Measurements from ENCODE around the gene USP15.
A peak's percentile ranks its signal among the peaks of the same experiment; 100 is the strongest.

USP15 gene

DNA sequence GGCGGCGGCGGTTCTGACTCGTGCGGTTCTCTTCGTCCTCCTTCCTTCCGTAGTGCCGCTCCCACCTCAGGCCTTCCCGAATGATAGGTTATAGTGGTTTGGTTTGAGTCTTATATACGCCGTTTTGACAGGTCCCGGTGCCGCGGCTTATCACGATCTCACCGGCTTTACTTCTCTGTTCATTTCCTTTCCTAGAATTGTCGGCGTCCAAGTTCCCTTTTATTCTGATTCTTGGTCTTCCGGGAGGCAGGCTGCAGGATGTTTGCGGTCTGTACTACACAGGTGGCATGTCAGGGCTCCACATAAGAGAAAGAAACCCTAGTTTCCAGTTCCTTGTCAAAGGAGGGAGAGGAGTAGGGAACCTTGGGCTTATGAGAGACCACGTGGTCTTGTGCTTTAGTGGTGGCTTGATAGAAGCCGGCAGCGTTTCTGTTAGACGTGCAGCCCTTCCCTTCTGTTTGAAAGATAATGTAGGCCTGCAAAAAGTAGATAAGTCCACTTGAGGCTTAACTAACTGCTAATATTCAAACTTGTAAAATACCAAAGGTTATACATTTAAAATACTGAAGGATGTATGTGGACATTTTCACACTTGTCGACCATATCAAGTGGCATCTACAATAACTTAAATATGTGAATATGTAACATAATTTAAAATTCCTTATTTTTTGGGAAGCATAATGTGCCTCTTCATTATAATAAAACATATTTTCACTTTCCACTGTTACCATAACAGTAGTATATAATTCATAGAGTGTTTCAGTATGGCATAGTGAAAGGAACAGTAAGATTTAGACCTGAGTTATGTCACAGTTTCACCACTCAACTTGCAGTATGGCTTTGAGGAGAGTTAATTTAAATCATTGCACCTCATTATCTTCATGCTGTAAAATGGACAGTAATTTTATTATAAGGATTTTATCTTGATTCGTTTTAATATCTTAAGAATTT lies 804 bp downstream of the USP15 start:
- Histone ChIP-seq H3K27ac (peak overlapping the region; percentile 84), H3K9me3 (ENCODE audit: low read depth, low read length) (no peaks in the 10 kb centered on the region), H3K36me3 (ENCODE audit: insufficient read depth, low read length) (peaks cover 21% of the 10 kb centered on the region; the same call in 1 of the 2 replicates), H3K4me3 (peak overlapping the region; percentile 78), H3K9ac (ENCODE audit: insufficient read length) (peak overlapping the region; percentile 77)
- TF ChIP-seq EZH2 (IDR thresholded peaks at IDR 0.05) (no peak), FOXP2 (optimal IDR thresholded peaks at IDR 0.05; ENCODE audit: control extremely low read depth, extremely low read length, insufficient read depth) (no peak), POLR2AphosphoS5 (IDR thresholded peaks at IDR 0.05; ENCODE audit: borderline replicate concordance, low read depth, low read length) (no peak)
- DNase-seq (ENCODE audit: low read depth, low spot score) = no peak

DNA sequence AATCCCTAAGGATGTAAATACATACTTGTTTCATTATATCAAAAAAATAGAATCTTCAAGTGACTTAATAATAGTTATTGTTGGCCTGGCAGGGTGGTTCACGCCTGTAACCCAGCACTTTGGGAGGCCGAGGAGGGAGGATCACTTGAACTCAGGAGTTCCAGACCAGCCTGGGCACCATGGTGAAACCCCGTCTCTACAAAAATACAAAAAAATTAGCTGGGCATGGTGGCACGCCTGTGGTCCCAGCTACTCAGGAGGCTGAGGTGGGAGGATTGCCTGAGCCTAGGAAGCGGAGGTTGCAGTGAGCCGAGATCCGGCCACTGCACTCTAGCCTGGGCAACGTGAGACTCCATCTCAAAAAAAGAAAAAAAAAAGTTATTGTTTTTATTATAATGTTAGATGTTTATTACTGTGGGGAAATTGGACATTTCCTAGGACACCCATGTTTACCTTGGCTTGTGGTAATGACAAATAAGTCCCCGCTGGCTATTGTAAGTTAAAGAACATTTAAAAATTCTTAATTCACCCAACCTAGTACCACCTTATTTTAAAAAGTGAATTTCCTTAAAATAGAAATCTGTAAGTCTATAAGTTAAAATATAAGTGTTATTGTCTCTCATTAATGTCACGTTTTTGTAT lies 1.8 kb downstream of the USP15 start:
- no peak for DNase-seq (ENCODE audit: low read depth, low spot score)
- TF ChIP-seq POLR2AphosphoS5 (IDR thresholded peaks at IDR 0.05; ENCODE audit: borderline replicate concordance, low read depth, low read length) (no peak), EZH2 (IDR thresholded peaks at IDR 0.05) (no peak), FOXP2 (optimal IDR thresholded peaks at IDR 0.05; ENCODE audit: control extremely low read depth, extremely low read length, insufficient read depth) (no peak)
- Histone ChIP-seq H3K9ac (ENCODE audit: insufficient read length) (peak overlapping the region; percentile 77), H3K9me3 (ENCODE audit: low read depth, low read length) (no peaks in the 10 kb centered on the region), H3K36me3 (ENCODE audit: insufficient read depth, low read length) (peaks cover 21% of the 10 kb centered on the region; the same call in 1 of the 2 replicates), H3K27ac (no peak overlapping the region), H3K4me3 (peak overlapping the region; percentile 78)

DNA sequence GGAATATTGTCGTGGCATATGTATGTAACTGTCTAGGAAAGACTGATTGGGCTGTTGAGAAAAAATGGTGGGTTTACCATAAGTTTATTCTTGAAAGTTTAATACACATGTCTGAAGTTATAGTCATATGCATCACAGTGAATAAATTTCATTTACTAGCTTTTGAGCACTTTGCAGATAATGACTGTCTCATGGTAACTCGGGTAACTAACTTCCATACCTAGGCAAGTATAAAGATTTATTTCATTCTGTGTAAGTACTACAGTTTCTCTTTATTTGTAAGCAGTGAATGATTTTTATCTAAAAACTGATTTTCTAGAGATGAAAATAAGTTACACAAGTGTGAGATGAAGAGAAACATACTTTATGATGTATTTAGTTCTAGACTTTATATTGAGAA lies 3.0 kb downstream of the USP15 start:
- Histone ChIP-seq H3K9me3 (ENCODE audit: low read depth, low read length) (no peaks in the 10 kb centered on the region), H3K9ac (ENCODE audit: insufficient read length) (no peak overlapping the region), H3K36me3 (ENCODE audit: insufficient read depth, low read length) (peaks cover 21% of the 10 kb centered on the region; the same call in 1 of the 2 replicates), H3K4me3 (no peak overlapping the region), H3K27ac (no peak overlapping the region)
- DNase-seq (ENCODE audit: low read depth, low spot score) = no peak
- no peak for TF ChIP-seq EZH2 (IDR thresholded peaks at IDR 0.05)
- TF ChIP-seq POLR2AphosphoS5 (IDR thresholded peaks at IDR 0.05; ENCODE audit: borderline replicate concordance, low read depth, low read length) = no peak
- TF ChIP-seq FOXP2 (optimal IDR thresholded peaks at IDR 0.05; ENCODE audit: control extremely low read depth, extremely low read length, insufficient read depth) = no peak

DNA sequence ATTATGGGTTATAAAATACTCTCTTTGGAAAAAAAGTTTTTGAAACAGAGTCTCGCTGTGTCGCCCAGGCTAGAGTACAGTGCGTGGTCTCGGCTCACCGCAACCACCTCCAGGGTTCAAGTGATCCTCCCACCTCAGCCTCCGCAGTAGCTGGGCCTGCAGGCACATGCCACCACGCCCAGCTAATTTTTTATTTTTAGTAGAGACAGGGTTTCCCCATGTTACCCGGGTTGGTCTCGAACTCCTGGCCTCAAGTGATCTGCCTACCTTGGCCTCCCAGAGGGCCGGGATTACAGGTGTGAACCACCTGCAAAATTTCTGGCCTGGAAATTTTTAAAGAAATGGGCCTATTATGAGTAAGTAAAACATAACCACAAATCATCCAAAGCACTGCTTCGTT lies 3.8 kb downstream of the USP15 start:
- H3K36me3 ChIP-seq (ENCODE audit: insufficient read depth, low read length) = peaks cover 21% of the 10 kb centered on the region; the same call in 1 of the 2 replicates
- TF ChIP-seq EZH2 (IDR thresholded peaks at IDR 0.05) = no peak
- TF ChIP-seq POLR2AphosphoS5 (IDR thresholded peaks at IDR 0.05; ENCODE audit: borderline replicate concordance, low read depth, low read length) = no peak
- no peak for TF ChIP-seq FOXP2 (optimal IDR thresholded peaks at IDR 0.05; ENCODE audit: control extremely low read depth, extremely low read length, insufficient read depth)
- H3K27ac ChIP-seq = no peak overlapping the region
- no peaks in the 10 kb centered on the region for H3K9me3 ChIP-seq (ENCODE audit: low read depth, low read length)
- no peak for DNase-seq (ENCODE audit: low read depth, low spot score)
- H3K9ac ChIP-seq (ENCODE audit: insufficient read length) = no peak overlapping the region
- H3K4me3 ChIP-seq = no peak overlapping the region

DNA sequence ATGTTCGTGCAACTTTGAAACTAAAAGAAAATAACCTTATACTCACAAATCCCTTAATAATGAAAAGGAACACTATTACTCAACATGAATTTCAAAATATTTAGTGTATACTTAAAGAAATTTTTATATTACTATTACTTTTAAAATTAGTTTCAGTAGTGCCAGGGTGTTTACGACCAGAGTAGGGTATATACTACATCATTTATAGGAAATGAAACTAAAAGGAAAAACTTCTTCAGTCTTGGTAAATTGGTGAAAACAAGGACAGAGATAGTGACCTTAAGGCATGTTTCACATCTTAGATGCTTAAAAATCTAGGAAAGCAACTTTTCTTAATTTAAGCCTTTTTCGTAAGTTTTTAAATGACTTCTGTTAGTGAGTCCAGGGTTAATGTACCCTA lies 4.5 kb downstream of the USP15 start:
- Histone ChIP-seq H3K4me3 (no peak overlapping the region), H3K27ac (no peak overlapping the region), H3K9me3 (ENCODE audit: low read depth, low read length) (no peaks in the 10 kb centered on the region), H3K36me3 (ENCODE audit: insufficient read depth, low read length) (peaks cover 26% of the 10 kb centered on the region), H3K9ac (ENCODE audit: insufficient read length) (no peak overlapping the region)
- no peak for DNase-seq (ENCODE audit: low read depth, low spot score)
- TF ChIP-seq EZH2 (IDR thresholded peaks at IDR 0.05) (no peak), FOXP2 (optimal IDR thresholded peaks at IDR 0.05; ENCODE audit: control extremely low read depth, extremely low read length, insufficient read depth) (no peak), POLR2AphosphoS5 (IDR thresholded peaks at IDR 0.05; ENCODE audit: borderline replicate concordance, low read depth, low read length) (no peak)

DNA sequence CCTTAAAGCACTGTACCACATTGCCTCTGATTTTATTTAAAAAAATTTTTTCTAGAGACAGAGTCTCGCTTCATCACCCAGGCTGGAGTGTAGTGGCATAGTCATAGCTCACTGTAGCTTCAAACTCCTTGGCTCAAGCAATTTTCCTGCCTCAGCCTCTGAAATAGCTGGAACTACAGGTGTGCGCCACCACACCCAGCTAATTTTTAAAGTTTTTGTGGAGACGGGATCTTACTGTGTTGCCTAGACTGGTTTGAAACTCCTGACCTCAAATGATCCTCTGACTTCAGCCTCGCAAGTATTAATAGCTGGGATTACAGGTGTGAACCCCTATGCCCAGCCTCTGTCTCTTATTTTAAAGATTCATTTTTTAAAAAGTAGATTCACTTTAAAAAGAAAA lies 5.3 kb downstream of the USP15 start:
- H3K4me3 ChIP-seq = no peak overlapping the region
- H3K9me3 ChIP-seq (ENCODE audit: low read depth, low read length) = no peaks in the 10 kb centered on the region
- H3K36me3 ChIP-seq (ENCODE audit: insufficient read depth, low read length) = peaks cover 28% of the 10 kb centered on the region
- TF ChIP-seq EZH2 (IDR thresholded peaks at IDR 0.05) (no peak), FOXP2 (optimal IDR thresholded peaks at IDR 0.05; ENCODE audit: control extremely low read depth, extremely low read length, insufficient read depth) (no peak), POLR2AphosphoS5 (IDR thresholded peaks at IDR 0.05; ENCODE audit: borderline replicate concordance, low read depth, low read length) (no peak)
- DNase-seq (ENCODE audit: low read depth, low spot score) = no peak
- H3K9ac ChIP-seq (ENCODE audit: insufficient read length) = no peak overlapping the region
- H3K27ac ChIP-seq = no peak overlapping the region

DNA sequence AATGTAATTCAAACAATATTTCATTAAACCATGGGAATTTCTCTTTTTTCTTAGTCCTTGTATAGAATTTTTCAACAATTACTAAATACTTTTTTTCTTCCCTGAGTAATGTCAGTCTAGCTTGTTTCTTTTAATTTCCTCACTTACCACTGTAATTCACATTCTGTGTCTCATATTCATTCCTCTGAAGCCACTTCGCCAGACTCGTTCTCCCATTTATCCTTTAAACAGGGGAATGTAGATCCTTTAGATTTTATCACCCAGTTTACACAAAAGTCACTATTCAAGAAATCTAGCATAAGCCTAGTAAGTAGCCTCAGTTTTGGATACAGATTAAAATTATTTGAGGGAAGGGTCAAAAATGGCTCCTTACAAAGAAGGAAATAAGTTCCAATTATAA lies 6.8 kb downstream of the USP15 start:
- DNase-seq (ENCODE audit: low read depth, low spot score) = no peak
- Histone ChIP-seq H3K9me3 (ENCODE audit: low read depth, low read length) (no peaks in the 10 kb centered on the region), H3K27ac (peak overlapping the region; percentile 58; the same call in 1 of the 2 replicates)

DNA sequence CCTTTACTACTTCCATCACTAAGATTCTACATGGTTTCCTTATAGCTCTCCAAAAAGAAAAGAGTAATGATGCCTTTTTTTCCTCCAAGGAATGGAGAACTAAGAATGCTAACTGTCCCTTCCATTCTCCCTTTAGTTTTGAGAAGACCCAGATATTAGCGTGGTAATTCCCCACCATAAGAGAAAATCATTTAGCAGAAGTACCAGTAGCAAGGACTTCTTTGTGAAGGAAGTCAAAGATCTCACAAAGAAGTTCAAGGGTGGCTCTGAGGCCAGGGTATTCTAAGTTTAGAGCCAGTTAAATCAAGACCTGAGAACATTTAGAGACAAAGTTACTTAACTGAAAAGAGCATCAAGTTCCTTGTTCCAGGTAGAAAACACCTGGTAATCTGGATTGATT lies 7.3 kb downstream of the USP15 start:
- no peak overlapping the region; the same call in 1 of the 2 replicates for H3K27ac ChIP-seq
- H3K9ac ChIP-seq (ENCODE audit: insufficient read length) = no peak overlapping the region
- H3K36me3 ChIP-seq (ENCODE audit: insufficient read depth, low read length) = peaks cover 32% of the 10 kb centered on the region
- TF ChIP-seq POLR2AphosphoS5 (IDR thresholded peaks at IDR 0.05; ENCODE audit: borderline replicate concordance, low read depth, low read length) = no peak
- TF ChIP-seq EZH2 (IDR thresholded peaks at IDR 0.05) = no peak
- no peak overlapping the region for H3K4me3 ChIP-seq
- H3K9me3 ChIP-seq (ENCODE audit: low read depth, low read length) = no peaks in the 10 kb centered on the region
- DNase-seq (ENCODE audit: low read depth, low spot score) = no peak

More for the DNA sequence above, 6.8 kb downstream of the USP15 start:
- Histone ChIP-seq H3K9ac (ENCODE audit: insufficient read length) (no peak overlapping the region), H3K36me3 (ENCODE audit: insufficient read depth, low read length) (peaks cover 32% of the 10 kb centered on the region), H3K4me3 (no peak overlapping the region)
- no peak for TF ChIP-seq FOXP2 (optimal IDR thresholded peaks at IDR 0.05; ENCODE audit: control extremely low read depth, extremely low read length, insufficient read depth)
- TF ChIP-seq EZH2 (IDR thresholded peaks at IDR 0.05) = no peak
- TF ChIP-seq POLR2AphosphoS5 (IDR thresholded peaks at IDR 0.05; ENCODE audit: borderline replicate concordance, low read depth, low read length) = no peak

All from SK-N-MC (cell line).